SK-N-MC (cell line): ENCODE results near the gene SLC2A14.

Experiments used
- EZH2 ChIP-seq: fragments of 200-600 bp; sonication (generic); IDR thresholded peaks from one replicate; pipeline ENCODE4 v1.6.1; 2017; ENCODE audit warnings: antibody characterized with exemption
- FOXP2 ChIP-seq: optimal IDR thresholded peaks from 2 replicates; pipeline ENCODE3; 2011; ENCODE audit warnings: mild to moderate bottlenecking, moderate library complexity; ENCODE audit not compliant: insufficient read depth; ENCODE audit errors: extremely low read length, control extremely low read depth
- POLR2AphosphoS5 ChIP-seq: IDR thresholded peaks from 2 replicates; pipeline ENCODE4 v1.6.1; 2012; ENCODE audit warnings: mild to moderate bottlenecking, low read depth, low read length, borderline replicate concordance

- no peak for TF ChIP-seq EZH2
- no peak for TF ChIP-seq POLR2AphosphoS5
- no peak for TF ChIP-seq FOXP2
Observed at GRCh38 chr12:7793211-7793610, 79.5 kb downstream of the SLC2A14 start.
